GM10266 (cell line): ENCODE measurements around the gene ICE2.

ENCODE experiments used
- DNase-seq: peaks from one replicate; pipeline ENCODE4 v3.0.0; 2012; ENCODE audit errors: extremely low spot score
- CTCF ChIP-seq: IDR thresholded peaks from 2 replicates; pipeline ENCODE4 v1.5.1; 2012; ENCODE audit warnings: mild to moderate bottlenecking, low read depth; ENCODE audit not compliant: control insufficient read depth, insufficient read depth; ENCODE audit errors: missing control alignments

The ICE2 gene

DNA sequence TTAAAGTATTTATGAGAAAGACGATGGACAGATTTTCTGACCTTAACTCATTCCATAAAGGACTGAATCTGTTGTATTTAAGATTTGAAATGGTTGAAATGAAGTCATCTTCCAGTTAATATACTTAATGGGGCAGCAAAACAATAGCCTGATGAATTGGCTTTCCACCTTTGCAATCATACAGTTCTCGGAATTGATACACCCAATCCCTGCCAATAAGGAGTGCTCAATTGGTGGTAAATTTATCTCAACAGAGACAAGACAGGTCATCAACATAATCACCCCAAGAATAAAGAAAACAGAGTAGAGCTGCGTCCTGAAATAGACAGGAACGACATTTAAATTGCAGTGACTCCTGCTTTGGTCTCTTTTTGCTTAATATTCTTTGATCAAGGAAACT is 92.3 kb downstream of the ICE2 start:
- TF ChIP-seq CTCF: no peak
- DNase-seq: no peak

DNA sequence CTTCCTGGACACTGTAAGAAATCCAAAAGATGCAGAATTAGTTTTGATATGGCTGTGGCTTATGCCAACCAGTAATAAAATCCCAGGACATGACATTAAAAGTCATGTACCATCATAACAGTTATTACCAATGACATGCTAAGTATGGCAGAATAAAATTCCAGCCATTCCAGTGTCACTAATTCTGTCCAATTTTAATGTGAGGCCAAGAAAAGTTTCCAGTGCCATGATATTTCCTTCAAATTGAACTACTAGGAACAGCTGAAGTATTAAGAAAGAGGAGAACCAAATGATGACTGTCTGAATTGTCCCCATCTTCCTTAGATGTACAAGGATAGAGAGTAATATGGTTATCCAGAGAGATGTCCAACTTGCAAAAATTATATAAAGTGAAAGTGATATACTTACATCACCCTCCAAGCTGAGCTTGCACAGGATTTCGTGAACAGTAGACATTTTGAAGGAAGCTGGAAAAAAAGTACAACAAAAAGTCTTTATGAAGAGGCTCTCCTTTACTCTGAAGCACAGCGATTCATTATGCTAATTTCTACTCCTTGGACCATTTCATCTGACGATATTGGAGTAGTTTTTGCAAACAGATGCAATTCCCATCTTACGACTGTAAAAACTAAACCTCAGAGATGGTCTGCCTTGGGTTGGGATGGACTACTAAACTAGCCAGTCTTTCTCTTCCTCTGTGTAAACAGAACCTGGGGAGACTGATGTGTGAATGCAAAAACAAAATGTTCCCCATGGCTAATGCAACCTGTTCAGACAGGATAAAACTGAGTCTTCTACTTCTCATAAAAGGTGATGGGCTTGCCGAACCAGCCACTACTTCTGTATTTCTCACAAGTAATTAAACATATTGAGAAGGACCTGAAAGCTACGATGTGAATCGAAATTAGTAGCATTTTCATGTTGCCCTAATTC is 93.1 kb downstream of the ICE2 start:
- no peak for TF ChIP-seq CTCF
- DNase-seq: no peak

GRCh38 chr15:60384526-60385126 is 94.3 kb downstream of the ICE2 start:
- no peak for DNase-seq
- no peak for TF ChIP-seq CTCF

- DNase-seq: no peak
- no peak for TF ChIP-seq CTCF
Measured at GRCh38 chr15:60384053-60384452, 94.9 kb downstream of the ICE2 start.

DNA sequence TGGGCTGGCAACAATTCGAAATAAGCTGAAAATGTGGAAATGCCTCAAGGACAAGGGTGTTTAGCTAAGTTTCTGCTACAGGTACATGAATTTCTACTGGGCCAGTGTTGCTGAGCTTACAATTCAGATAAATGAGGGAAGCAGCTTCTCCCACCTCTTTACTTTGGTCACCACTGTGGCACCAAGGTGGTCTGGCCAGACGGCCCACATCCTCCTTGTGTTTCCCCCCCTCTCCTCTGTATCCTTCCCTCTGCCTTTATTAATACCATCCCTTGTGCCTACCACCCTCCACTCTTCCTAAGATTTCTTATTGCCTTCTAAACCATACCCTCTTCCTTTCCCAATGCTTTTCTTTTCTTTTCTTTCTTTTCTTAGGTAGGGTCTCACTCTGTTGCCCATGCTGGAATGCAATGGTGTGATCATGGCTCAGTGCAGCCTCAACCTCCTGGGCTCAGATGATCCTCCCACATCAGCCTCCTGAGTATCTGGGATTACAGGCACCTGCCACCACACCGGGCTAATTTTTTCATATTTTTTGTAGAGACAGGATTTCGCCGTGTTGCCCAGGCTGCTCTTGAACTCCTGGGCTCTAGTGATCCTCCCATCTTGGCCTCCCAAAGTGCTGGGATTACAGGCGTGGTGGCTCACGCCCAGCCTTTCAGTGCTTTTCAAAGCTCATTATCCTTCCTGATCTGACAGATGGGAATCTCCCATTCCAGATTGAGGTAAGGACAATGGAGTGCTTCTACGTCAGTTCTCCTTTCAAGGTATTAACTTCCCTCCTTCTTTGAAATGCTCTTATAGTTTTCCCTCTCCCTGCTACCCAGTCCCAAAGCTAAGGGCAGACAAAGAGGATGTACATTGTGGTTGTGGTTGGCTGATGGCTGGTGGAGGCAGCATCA is 95.9 kb downstream of the ICE2 start:
- TF ChIP-seq CTCF: no peak
- DNase-seq: no peak

GRCh38 chr15:60381148-60381788 is 97.7 kb downstream of the ICE2 start:
- TF ChIP-seq CTCF: no peak
- DNase-seq: no peak
